HUES48 (cell line): ENCODE results near the gene IQSEC2.

Experiments
- H3K27ac ChIP-seq: one replicate; pipeline ENCODE4 v1.7.0; 2013; ENCODE audit warnings: low read depth, low read length, inconsistent platforms
- H3K27me3 ChIP-seq: 2 replicates; pipeline ENCODE4 v1.6.1; 2013; ENCODE audit warnings: mild to moderate bottlenecking, low read length; ENCODE audit not compliant: control insufficient read depth, insufficient read depth
- H3K36me3 ChIP-seq: 2 replicates; pipeline ENCODE4 v1.6.1; 2013; ENCODE audit warnings: low read length; ENCODE audit not compliant: control insufficient read depth, insufficient read depth
- H3K4me1 ChIP-seq: 2 replicates; pipeline ENCODE4 v1.6.1; 2013; ENCODE audit warnings: mild to moderate bottlenecking, low read length; ENCODE audit not compliant: control insufficient read depth, insufficient read depth
- H3K4me3 ChIP-seq: 2 replicates; pipeline ENCODE4 v1.5.1; 2013; ENCODE audit warnings: mild to moderate bottlenecking, low read depth, low read length
- H3K9ac ChIP-seq: 2 replicates; pipeline ENCODE4 v1.6.1; 2013; ENCODE audit warnings: mild to moderate bottlenecking, low read depth, low read length, moderate library complexity
- H3K9me3 ChIP-seq: 2 replicates; pipeline ENCODE4 v1.6.1; 2013; ENCODE audit warnings: low read length; ENCODE audit not compliant: control insufficient read depth, insufficient read depth

Gene IQSEC2

GRCh38 chrX:53281321-53281822 lies at the start of gene IQSEC2:
IQSEC2 (minus strand) TSS chrX:53281584.
- peak within 1 kb of the TSS; percentile 59 for H3K27ac ChIP-seq
- 0 out of 2 replicates have a peak, but pooled peaks cover 6% of the 10 kb centered on the region for H3K9me3 ChIP-seq
- no peaks in the 10 kb centered on the region for H3K27me3 ChIP-seq
- H3K4me1 ChIP-seq, result peaks cover 11% of the 10 kb centered on the region; the same call in 1 of the 2 replicates
- no peak within 1 kb of the TSS for H3K9ac ChIP-seq
- H3K36me3 ChIP-seq, result no peaks in the 10 kb centered on the region
- H3K4me3 ChIP-seq, result peak within 1 kb of the TSS; percentile 37; the same call in 1 of the 2 replicates

GRCh38 chrX:53330331-53330730 lies 48.9 kb upstream of the IQSEC2 start:
- 0 out of 2 replicates have a peak, but pooled peaks cover 3% of the 10 kb centered on the region for H3K27me3 ChIP-seq
- no peak overlapping the region for H3K27ac ChIP-seq
- no peak overlapping the region for H3K4me3 ChIP-seq
- H3K9ac ChIP-seq, result no peak overlapping the region
- peaks cover 6% of the 10 kb centered on the region; the same call in 1 of the 2 replicates for H3K4me1 ChIP-seq
- H3K9me3 ChIP-seq, result peaks cover 27% of the 10 kb centered on the region
- H3K36me3 ChIP-seq, result no peaks in the 10 kb centered on the region

GRCh38 chrX:53324803-53325202 lies 43.4 kb upstream of the IQSEC2 start:
- Histone ChIP-seq H3K27ac (no peak overlapping the region), H3K9me3 (peaks cover 36% of the 10 kb centered on the region), H3K36me3 (no peaks in the 10 kb centered on the region), H3K4me1 (peaks cover 24% of the 10 kb centered on the region), H3K27me3 (peaks cover 29% of the 10 kb centered on the region), H3K9ac (no peak overlapping the region), H3K4me3 (no peak overlapping the region)

GRCh38 chrX:53324085-53324484 lies 42.7 kb upstream of the IQSEC2 start:
- Histone ChIP-seq H3K9ac (no peak overlapping the region), H3K4me3 (no peak overlapping the region), H3K4me1 (peaks cover 28% of the 10 kb centered on the region), H3K36me3 (no peaks in the 10 kb centered on the region), H3K9me3 (peaks cover 29% of the 10 kb centered on the region), H3K27ac (no peak overlapping the region), H3K27me3 (peaks cover 36% of the 10 kb centered on the region)

- Histone ChIP-seq H3K27me3 (peaks cover 43% of the 10 kb centered on the region), H3K36me3 (no peaks in the 10 kb centered on the region), H3K9ac (no peak overlapping the region), H3K4me1 (peaks cover 35% of the 10 kb centered on the region), H3K4me3 (no peak overlapping the region), H3K27ac (no peak overlapping the region), H3K9me3 (peaks cover 25% of the 10 kb centered on the region)
These were observed 41.8 kb upstream of the IQSEC2 start for GRCh38 chrX:53323196-53323595.

GRCh38 chrX:53321943-53322497 lies 40.6 kb upstream of the IQSEC2 start:
- Histone ChIP-seq H3K9ac (no peak overlapping the region), H3K9me3 (peaks cover 21% of the 10 kb centered on the region), H3K4me3 (peak overlapping the region; percentile 54), H3K4me1 (peaks cover 33% of the 10 kb centered on the region), H3K36me3 (no peaks in the 10 kb centered on the region), H3K27ac (no peak overlapping the region), H3K27me3 (peaks cover 43% of the 10 kb centered on the region)

- peaks cover 20% of the 10 kb centered on the region for H3K9me3 ChIP-seq
- H3K27ac ChIP-seq, result no peak overlapping the region
- H3K4me3 ChIP-seq, result peak overlapping the region; percentile 70
- no peaks in the 10 kb centered on the region for H3K36me3 ChIP-seq
- H3K4me1 ChIP-seq, result peaks cover 33% of the 10 kb centered on the region
- no peak overlapping the region for H3K9ac ChIP-seq
- peaks cover 43% of the 10 kb centered on the region for H3K27me3 ChIP-seq
These were observed 40.0 kb upstream of the IQSEC2 start for GRCh38 chrX:53321230-53321942.

GRCh38 chrX:53320543-53321229 lies 39.3 kb upstream of the IQSEC2 start:
- no peaks in the 10 kb centered on the region for H3K36me3 ChIP-seq
- peak overlapping the region; percentile 70 for H3K4me3 ChIP-seq
- peaks cover 17% of the 10 kb centered on the region for H3K9me3 ChIP-seq
- no peak overlapping the region for H3K9ac ChIP-seq
- H3K27ac ChIP-seq, result no peak overlapping the region
- peaks cover 33% of the 10 kb centered on the region for H3K4me1 ChIP-seq
- peaks cover 43% of the 10 kb centered on the region for H3K27me3 ChIP-seq

GRCh38 chrX:53319614-53320542 lies 38.5 kb upstream of the IQSEC2 start:
- Histone ChIP-seq H3K27me3 (peaks cover 38% of the 10 kb centered on the region), H3K4me1 (peaks cover 33% of the 10 kb centered on the region), H3K4me3 (peak overlapping the region; percentile 70), H3K9me3 (peaks cover 17% of the 10 kb centered on the region), H3K9ac (no peak overlapping the region), H3K36me3 (no peaks in the 10 kb centered on the region), H3K27ac (no peak overlapping the region)

- Histone ChIP-seq H3K27me3 (peaks cover 38% of the 10 kb centered on the region), H3K4me3 (peak overlapping the region; percentile 70), H3K9me3 (peaks cover 17% of the 10 kb centered on the region), H3K4me1 (peaks cover 33% of the 10 kb centered on the region), H3K27ac (no peak overlapping the region), H3K36me3 (no peaks in the 10 kb centered on the region), H3K9ac (no peak overlapping the region)
These were observed 37.5 kb upstream of the IQSEC2 start for GRCh38 chrX:53318766-53319353.
